ENCODE measurements around the gene CD1D.
"Not testable (repeated sequence)": the region's sequence is repeated elsewhere in the genome, so short reads cannot be mapped to it uniquely, and the experiment has no call there.

CD1D gene

GRCh38 chr1:158176399-158176798 lies 4.3 kb upstream of the CD1D start:
- DNase-seq (ENCODE audit: low read depth in 2 of 2): no peak

- not testable (repeated sequence) for DNase-seq (ENCODE audit: low read depth in 2 of 2)
Observed at GRCh38 chr1:158176849-158177699, 3.6 kb upstream of the CD1D start.

GRCh38 chr1:158177700-158178450 lies 2.8 kb upstream of the CD1D start:
- peak in 1 of 2 donors; percentile 8 for DNase-seq (ENCODE audit: low read depth in 2 of 2)

- DNase-seq (ENCODE audit: low read depth in 2 of 2): no peak
Observed at GRCh38 chr1:158179301-158180041, 1.2 kb upstream of the CD1D start.

GRCh38 chr1:158181577-158181922 lies 855 bp downstream of the CD1D start:
- no peak for DNase-seq (ENCODE audit: low read depth in 2 of 2)

GRCh38 chr1:158185770-158186169 lies 5.1 kb downstream of the CD1D start:
- no peak for DNase-seq (ENCODE audit: low read depth in 2 of 2)

GRCh38 chr1:158186180-158186579 lies 5.5 kb downstream of the CD1D start:
- DNase-seq (ENCODE audit: low read depth in 2 of 2): no peak

- DNase-seq (ENCODE audit: low read depth in 2 of 2): no peak
Observed at GRCh38 chr1:158188611-158189010, 7.9 kb downstream of the CD1D start.

GRCh38 chr1:158189624-158190023 lies 8.9 kb downstream of the CD1D start:
- DNase-seq (ENCODE audit: low read depth in 2 of 2): no peak

- no peak for DNase-seq (ENCODE audit: low read depth in 2 of 2)
Observed at GRCh38 chr1:158191299-158191698, 10.6 kb downstream of the CD1D start.

- DNase-seq (ENCODE audit: low read depth in 2 of 2): no peak
Observed at GRCh38 chr1:158196461-158196860, 15.8 kb downstream of the CD1D start.

GRCh38 chr1:158199849-158200248 lies 19.2 kb downstream of the CD1D start:
- DNase-seq (ENCODE audit: low read depth in 2 of 2): no peak

GRCh38 chr1:158200527-158200926 lies 19.8 kb downstream of the CD1D start:
- DNase-seq (ENCODE audit: low read depth in 2 of 2): no peak

- no peak for DNase-seq (ENCODE audit: low read depth in 2 of 2)
Observed at GRCh38 chr1:158203693-158204457, 23.2 kb downstream of the CD1D start.

- no peak for DNase-seq (ENCODE audit: low read depth in 2 of 2)
Observed at GRCh38 chr1:158204458-158204827, 23.7 kb downstream of the CD1D start.

GRCh38 chr1:158208586-158209116 lies 28.0 kb downstream of the CD1D start:
- DNase-seq (ENCODE audit: low read depth in 2 of 2): no peak

GRCh38 chr1:158212320-158212719 lies 31.6 kb downstream of the CD1D start:
- DNase-seq (ENCODE audit: low read depth in 2 of 2): no peak

GRCh38 chr1:158223445-158223844 lies 42.8 kb downstream of the CD1D start:
- DNase-seq (ENCODE audit: low read depth in 2 of 2): not testable (repeated sequence)

- no peak for DNase-seq (ENCODE audit: low read depth in 2 of 2)
Observed at GRCh38 chr1:158227904-158228623, 47.4 kb downstream of the CD1D start.
